NCI-H2196 treated with DMSO at 0.1 percent for 48 hours (cell line): ENCODE results near the gene ANKRD52.
"Not testable (repeated sequence)": the region's sequence is repeated elsewhere in the genome, so short reads cannot be mapped to it uniquely, and the experiment has no call there.

Source experiments
- DNase-seq: peaks from one replicate; lab custom pipeline; 2025; ENCODE audit not compliant: unreplicated experiment; lab: John Stamatoyannopoulos, UW

ANKRD52 gene

GRCh38 chr12:56274299-56274698 lies 16.1 kb upstream of the ANKRD52 start:
- no peak for DNase-seq

- DNase-seq: not testable (repeated sequence)
Observed at GRCh38 chr12:56272468-56272867, 14.3 kb upstream of the ANKRD52 start.

- DNase-seq: no peak
Observed at GRCh38 chr12:56271031-56271430, 12.8 kb upstream of the ANKRD52 start.

DNA sequence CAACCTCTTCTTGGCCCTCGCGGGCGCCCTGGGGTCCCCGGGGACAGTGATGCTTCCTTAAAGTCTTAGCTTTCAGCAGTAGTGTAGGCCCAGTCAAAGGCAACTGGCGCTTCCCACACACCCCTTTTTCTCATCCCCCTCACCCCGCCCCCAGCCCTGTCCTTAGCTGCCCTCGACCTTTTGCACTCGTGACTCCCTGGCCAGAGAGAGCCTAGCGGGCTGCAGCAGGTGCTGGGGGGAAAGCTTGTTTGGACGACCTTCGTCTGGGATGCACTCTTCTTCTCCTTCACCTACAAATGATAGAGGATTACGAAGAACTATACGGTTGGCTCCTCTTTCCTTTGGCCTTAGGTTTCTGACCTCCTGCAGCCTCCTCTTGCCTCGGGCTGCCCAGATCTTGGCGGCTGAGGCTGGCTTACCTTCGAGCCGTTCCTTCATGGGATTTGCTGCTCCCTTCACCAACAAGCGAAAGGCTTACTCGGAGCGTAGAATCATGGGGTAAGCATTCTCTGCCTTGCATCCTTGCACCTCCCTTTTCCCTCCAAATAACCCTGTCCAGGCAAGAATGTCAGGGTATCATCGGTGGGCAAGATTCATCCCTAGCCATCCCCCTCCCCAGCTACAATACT lies 9.4 kb upstream of the ANKRD52 start:
- peak; percentile 9 for DNase-seq

DNA sequence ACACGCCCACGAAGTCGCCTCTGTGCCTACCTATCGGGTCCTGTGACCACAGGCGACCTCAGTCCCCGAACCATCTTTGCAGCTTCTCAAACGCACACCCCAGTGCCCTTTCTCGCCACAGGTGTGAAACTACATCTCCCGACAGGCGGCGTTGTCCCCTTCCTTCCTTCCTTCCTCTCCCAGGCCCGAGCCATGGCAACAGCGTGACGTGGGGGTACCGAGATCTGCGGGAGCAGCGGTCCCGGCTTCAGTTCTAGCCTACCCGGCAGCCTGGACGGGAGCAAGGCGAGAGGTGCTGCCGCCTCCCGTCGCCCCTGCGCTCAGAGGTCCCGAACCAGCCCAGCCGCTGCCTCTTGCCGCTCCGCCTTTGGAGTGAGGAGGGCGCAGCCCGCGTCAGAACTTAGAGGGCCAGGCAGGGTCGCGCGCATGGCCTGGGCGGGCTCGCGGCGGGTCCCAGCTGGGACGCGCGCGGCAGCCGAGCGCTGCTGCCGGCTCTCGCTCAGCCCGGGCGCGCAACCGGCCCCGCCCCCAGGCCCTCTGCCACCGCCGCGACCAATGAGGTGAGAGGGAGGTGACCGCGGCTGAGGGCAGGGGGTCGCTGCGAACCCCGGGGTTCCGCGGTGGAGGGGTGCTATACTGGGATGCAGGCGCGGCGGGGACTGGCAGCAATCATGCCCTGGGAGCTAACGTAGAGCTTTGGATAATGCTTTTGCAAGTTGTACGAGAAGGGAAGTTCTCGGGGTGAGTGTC lies 8.7 kb upstream of the ANKRD52 start, which contains the start of gene COQ10A:
Gene COQ10A, plus strand, starts transcription at position 250 of the 750 bp plus-strand sequence. Its CDS starts 177 bp downstream, at position 427.
- DNase-seq: peak; percentile 88

DNA sequence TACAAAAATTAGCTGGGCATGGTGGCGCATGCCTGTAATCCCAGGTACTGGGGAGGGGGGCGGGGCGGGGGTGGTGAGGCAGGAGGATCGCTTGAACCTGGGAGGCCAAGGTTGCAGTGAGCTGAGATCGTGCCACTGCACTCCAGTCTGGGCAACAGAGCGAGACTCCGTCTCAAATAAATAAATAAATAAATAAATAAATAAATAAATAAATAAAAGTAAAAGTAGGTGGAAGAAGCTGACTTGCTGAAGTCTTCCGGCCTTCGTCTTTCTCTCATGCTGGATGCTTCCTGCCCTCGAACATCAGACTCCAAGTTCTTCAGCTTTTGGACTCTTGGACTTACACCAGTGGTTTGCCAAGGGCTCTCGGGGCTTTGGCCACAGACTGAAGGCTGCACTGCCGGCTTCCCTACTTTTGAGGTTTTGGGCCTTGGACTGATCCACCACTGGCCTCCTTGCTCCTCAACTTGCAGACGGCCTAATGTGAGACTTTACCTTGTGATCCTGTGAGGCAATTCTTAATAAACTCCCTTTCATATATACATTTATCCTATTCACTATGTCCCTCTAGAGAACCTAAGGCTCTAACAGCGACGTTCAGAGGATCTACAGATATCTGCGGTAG lies 8.0 kb upstream of the ANKRD52 start:
- not testable (repeated sequence) for DNase-seq

DNA sequence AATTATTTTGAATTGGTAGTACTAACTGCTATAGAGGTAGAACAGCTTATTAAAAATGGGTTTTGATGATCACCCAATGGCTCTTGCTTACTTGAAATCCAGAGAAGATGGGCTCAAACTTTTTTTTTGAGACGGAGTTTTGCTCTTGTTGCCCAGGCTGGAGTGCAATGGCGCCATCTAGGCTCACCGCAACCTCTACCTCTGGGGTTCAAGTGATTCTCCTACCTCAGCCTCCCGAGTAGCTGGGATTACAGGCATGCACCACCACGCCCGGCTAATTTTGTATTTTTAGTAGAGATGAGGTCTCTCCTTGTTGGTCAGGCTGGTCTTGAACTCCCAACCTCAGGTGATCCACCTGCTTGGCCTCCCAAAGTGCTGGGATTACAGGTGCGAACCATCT lies 4.8 kb upstream of the ANKRD52 start:
- not testable (repeated sequence) for DNase-seq

DNA sequence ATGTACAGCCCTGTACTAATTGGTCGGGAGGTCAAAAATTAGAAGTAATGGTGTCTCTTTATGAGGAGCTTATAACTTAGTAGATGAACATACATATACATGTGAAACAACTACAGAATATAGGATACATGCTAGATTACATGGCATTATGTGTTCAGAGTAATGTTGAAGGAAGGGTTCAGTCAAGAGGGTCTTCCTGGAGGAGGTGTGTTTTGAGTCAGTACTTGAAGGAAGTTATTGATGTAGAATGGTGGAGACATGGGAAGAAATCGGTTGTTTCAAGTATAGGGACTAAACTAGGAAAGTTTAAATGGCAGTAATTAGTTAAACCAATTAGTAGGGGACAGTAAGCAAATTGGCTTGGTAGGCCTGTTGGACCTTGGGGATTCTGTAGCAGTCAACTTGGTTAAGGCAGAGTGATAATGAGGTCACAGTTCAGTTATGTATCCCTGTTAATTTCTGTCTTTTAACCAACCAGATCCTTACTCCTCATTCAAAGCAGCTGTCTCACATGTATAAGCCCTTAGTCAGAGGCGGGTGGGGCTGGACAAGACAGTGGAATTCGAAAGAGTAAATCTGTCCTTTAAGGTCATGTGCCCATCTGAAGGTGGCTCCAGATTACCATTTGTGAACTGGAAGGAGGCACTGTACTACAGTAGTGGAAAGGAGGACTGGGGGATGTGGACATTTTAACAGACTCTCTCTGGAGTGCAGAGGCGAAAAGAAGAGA lies 3.5 kb upstream of the ANKRD52 start:
- DNase-seq: no peak

DNA sequence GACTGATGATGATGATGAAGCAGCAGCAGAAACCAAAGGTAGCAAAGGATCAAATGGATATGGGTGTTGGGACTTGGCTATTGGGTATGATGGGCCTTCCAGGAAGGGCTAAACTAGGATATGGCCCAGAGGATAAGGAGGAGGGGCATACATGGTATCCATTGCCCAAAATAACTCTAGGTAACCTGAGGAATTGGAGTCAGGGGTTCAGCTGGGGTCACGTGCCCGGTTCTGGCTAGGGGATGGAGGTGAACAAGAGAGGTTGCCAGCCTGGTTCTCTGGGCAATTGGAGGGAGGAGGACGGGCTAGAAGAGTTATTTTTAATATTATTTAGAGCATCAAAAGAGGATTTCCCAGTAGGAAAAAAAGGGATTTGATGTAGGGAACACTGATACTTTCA lies 2.7 kb upstream of the ANKRD52 start:
- DNase-seq: no peak

DNA sequence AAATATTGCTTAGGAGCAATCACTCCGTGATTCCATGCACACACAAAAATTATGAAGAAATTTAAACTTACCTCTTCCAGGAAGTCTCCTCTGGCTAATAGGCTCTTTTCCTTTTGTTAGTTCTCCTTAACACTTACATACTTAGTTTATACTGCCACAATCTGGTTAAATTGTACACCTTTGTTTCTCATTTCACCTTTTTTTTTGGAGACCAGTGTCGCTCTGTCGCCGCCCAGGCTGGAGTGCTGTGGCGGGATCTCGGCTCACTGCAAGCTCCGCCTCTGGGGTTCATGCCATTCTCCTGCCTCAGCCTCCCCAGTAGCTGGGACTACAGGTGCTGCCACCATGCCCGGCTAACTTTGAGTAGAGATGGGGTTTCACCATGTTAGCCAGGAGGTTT lies 2.2 kb upstream of the ANKRD52 start:
- DNase-seq: no peak

GRCh38 chr12:56258820-56259183 lies 618 bp upstream of the ANKRD52 start:
- DNase-seq: no peak

- no peak for DNase-seq
Observed at GRCh38 chr12:56257491-56258067, 605 bp downstream of the ANKRD52 start.

DNA sequence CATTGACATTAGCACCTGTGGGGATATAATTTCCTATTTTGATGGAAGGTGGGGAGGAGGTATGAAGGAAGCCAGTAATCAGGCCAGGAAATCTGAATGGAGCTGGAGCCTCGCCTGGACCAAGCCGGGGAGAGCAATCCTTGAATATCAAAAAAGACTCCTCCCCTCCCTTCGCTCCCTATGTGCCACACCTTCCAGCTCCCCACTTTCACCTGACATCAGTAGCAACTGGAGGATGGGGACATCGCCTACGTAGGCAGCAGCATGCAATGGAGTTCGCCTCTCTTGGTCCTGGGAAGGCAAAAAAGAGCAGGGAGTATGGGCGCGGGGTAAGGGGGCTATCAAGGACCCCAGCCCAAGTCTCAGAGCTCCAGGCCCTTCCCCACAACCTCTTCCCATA lies 1.1 kb downstream of the ANKRD52 start:
- DNase-seq: no peak

DNA sequence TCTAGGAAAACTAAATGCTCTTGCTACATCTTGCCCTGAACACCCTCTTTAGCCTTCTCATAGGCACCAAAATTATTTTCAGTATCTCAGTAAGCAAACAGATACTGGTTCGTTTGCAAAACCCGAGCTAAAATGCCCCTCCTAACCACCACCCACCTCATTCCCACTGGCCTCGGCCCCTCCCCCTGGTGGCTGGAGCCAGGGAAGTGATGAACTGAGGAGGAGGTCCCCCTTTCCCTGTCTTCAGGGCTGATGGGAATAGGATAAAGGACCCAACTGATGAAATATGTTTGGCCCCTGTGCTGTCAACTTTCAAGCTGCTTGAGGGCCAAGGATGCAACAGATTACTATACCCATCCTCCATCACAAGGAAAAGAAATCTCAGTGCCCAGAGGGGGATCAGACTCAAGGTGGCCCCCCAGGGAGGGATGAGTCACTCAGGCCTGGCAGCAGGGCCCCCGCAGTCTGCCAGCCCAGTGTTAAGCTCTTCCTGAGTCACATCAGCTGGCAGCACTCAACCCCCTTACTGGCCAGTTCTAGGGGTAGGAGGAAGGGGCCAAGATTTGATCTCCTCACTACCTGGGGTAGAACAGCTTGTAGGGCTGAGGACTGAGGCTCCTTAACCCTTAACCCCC lies 1.7 kb downstream of the ANKRD52 start:
- no peak for DNase-seq

DNA sequence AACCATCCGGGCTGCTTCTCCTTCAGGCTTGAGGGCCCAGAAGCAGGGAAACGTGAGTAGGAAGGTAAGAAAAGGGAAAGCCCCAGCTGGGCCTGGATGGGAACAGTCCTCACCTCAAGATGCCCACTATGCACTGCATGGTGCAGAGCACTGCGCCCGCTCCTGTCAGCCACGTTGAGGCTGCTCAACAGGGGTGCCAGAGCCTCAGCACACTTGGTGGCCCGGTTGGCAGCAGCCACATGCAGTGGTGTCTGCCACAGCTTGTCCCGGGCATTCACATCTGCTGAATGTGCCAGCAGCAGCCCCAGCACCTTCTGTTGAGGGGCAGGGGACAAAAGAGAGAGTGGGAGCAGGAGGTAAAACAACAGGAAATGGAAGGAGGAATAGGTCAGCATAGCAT lies 2.5 kb downstream of the ANKRD52 start:
- no peak for DNase-seq

DNA sequence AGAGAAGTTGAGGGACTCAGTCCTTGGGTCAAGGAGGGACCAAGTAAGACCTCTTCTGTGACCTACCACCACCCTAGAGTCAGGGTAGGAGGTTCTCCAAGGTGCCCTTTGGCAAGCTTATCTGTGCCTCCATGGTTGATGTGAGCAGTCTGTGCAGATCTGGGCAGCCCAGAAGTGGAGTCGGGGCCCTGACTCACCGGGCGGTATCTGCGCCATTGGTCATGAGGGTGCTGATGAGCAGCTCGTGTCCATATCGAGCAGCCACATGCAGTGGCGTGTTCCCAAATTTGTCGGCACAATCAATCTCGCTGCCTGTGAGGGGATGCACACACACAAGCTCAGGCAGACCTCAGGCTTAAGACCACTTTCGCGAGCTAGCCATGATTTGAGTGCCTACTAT lies 5.1 kb downstream of the ANKRD52 start:
- DNase-seq: no peak

GRCh38 chr12:56252649-56253048 lies 5.5 kb downstream of the ANKRD52 start:
- no peak for DNase-seq

DNA sequence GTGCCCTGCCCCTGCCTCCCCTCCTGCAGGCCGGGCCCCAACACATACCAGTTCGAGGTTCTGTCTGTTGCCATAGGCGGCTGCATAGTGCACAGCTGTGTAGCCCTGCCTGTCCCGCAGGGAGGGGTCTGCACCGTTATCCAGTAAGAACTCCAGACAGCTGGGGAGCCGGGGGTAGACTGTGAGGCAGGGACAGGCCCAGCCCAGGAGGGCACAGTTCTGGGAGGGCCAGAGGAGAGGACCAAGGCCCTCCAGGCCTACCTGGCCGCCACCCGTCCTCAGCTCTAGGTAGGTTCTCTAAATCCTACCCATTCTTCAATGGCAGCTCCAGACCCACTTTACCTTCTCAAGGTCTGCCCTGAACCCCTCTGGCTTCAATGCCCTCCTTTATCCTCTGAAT lies 9.5 kb downstream of the ANKRD52 start:
- DNase-seq: no peak

DNA sequence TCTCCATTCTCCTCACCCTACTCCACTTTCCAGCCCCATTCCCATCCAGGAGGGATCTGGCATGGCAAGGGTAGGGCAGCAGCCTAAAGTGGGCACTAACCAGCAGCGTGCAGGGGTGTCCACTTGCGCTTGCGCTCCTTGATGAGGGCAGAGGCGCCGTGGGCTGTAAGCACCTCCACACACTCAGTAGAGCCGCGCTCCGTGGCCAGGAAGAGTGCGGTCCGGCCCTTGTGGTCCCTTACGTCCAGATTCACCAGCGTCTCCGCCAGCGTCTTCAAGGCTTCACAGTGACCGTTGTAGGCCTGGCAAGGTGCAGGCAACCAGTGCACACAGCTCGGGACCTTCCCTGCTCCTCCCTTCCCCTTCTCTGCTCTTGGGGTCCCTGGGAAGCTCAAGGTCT lies 10.3 kb downstream of the ANKRD52 start:
- no peak for DNase-seq

GRCh38 chr12:56244494-56244893 lies 13.7 kb downstream of the ANKRD52 start:
- no peak for DNase-seq

DNA sequence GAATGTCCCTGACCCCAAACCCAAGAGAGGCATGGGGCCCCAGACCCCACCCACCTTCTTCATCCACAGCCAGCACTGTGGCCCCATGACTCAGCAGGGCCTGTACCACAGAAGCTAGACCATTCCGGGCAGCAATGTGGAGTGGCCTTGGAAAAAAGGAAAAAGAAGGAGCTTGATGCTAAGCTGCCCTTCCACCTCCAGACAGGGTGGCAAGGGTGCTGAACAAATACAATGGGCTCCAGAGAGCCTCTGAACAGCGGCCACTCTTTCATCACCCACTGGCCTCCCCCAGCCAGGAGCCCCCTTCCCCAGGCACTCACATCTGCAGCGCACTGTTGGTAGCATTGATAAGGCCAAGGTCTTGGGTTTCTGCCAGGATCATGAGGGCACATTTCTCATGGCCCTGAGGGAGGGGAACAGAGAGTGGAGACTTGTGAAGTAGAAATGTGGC lies 14.4 kb downstream of the ANKRD52 start:
- DNase-seq: no peak
